GM21825 (cell line): ENCODE measurements around the gene ATG16L1.
A peak's percentile ranks its signal among the peaks of the same experiment; 100 is the strongest.

Source experiments
- ATAC-seq: cut with Tn5 transposase; IDR thresholded peaks from one replicate; pipeline ENCODE4 v1.9.1; 2021; ENCODE audit warnings: mild to moderate bottlenecking, moderate library complexity; ENCODE audit not compliant: unreplicated experiment

The ATG16L1 gene

GRCh38 chr2:233251306-233252116 lies at the start of gene ATG16L1:
TSS of gene ATG16L1 (plus strand) at chr2:233251673. CDS start at chr2:233251828, 155 bp downstream.
- peak; percentile 92 for ATAC-seq

GRCh38 chr2:233202531-233202944 lies 48.9 kb upstream of the ATG16L1 start:
- ATAC-seq = no peak

GRCh38 chr2:233203060-233203459 lies 48.4 kb upstream of the ATG16L1 start:
- ATAC-seq = no peak

GRCh38 chr2:233204286-233204936 lies 47.1 kb upstream of the ATG16L1 start:
- no peak for ATAC-seq

GRCh38 chr2:233208382-233209116 lies 42.9 kb upstream of the ATG16L1 start:
- no peak for ATAC-seq

GRCh38 chr2:233209117-233209532 lies 42.3 kb upstream of the ATG16L1 start:
- no peak for ATAC-seq

GRCh38 chr2:233209533-233210171 lies 41.8 kb upstream of the ATG16L1 start:
- no peak for ATAC-seq

GRCh38 chr2:233210281-233210680 lies 41.2 kb upstream of the ATG16L1 start:
- no peak for ATAC-seq

- ATAC-seq = no peak
These were observed 40.5 kb upstream of the ATG16L1 start for GRCh38 chr2:233210843-233211547.

GRCh38 chr2:233211548-233211895 lies 40.0 kb upstream of the ATG16L1 start:
- no peak for ATAC-seq

- ATAC-seq = no peak
These were observed 38.5 kb upstream of the ATG16L1 start for GRCh38 chr2:233213011-233213410.

- ATAC-seq = no peak
These were observed 37.5 kb upstream of the ATG16L1 start for GRCh38 chr2:233213975-233214374.

GRCh38 chr2:233217892-233218377 lies 33.5 kb upstream of the ATG16L1 start:
- ATAC-seq = no peak

GRCh38 chr2:233218836-233219235 lies 32.6 kb upstream of the ATG16L1 start:
- ATAC-seq = no peak

GRCh38 chr2:233219848-233220247 lies 31.6 kb upstream of the ATG16L1 start:
- ATAC-seq = no peak

- no peak for ATAC-seq
These were observed 30.0 kb upstream of the ATG16L1 start for GRCh38 chr2:233221378-233222063.

- no peak for ATAC-seq
These were observed 28.2 kb upstream of the ATG16L1 start for GRCh38 chr2:233223059-233223894.

GRCh38 chr2:233225230-233226068 lies 26.0 kb upstream of the ATG16L1 start:
- ATAC-seq = no peak
